CD14-positive monocyte (primary cell): Measurements from ENCODE around the gene CALML4. TPM values are rescaled to one million over a fixed set of nuclear protein-coding genes. Genes with fewer than 3 reads are reported as not detected.

Source experiments
- DNase-seq, 3 donors: peaks; one replicate each; pipeline ENCODE4 v3.0.0-alpha.2; 2011 to 2022
- H2AFZ ChIP-seq: 2 replicates; pipeline ENCODE4 v1.6.0; 2012; ENCODE audit warnings: mild to moderate bottlenecking, low read depth, low read length, inconsistent platforms; ENCODE audit not compliant: insufficient read depth, poor library complexity, severe bottlenecking
- H3K27ac ChIP-seq, 2 donors: 1 replicate in 1 of 2; 2 replicates in 1 of 2; pipeline ENCODE4 v1.5.1; 2012 to 2013; ENCODE audit warnings: low read length in 2 of 2, control low read depth in 1 of 2, inconsistent platforms in 1 of 2, low read depth in 1 of 2, mild to moderate bottlenecking in 1 of 2
- H3K27me3 ChIP-seq, 2 donors: one replicate each; pipeline versions ENCODE4 v1.6.0 to v1.6.1; 2011 to 2013; ENCODE audit warnings: low read length in 2 of 2; ENCODE audit not compliant: control insufficient read depth in 2 of 2, insufficient read depth in 2 of 2
- H3K36me3 ChIP-seq, 2 donors: replicated peaks in 1 of 2; 1 replicate in 1 of 2; 2 replicates in 1 of 2; pipeline versions ENCODE4 v1.5.1 to v1.6.1; 2012 to 2013; ENCODE audit warnings: low read length in 2 of 2, control low read depth in 1 of 2, inconsistent platforms in 1 of 2, mild to moderate bottlenecking in 1 of 2; ENCODE audit not compliant: insufficient read depth in 2 of 2, control insufficient read depth in 1 of 2
- H3K4me1 ChIP-seq, 2 donors: 1 replicate in 1 of 2; 2 replicates in 1 of 2; pipeline versions ENCODE4 v1.5.1 to v1.6.1; 2012 to 2013; ENCODE audit warnings: low read length in 2 of 2, control low read depth in 1 of 2, inconsistent platforms in 1 of 2, mild to moderate bottlenecking in 1 of 2, moderate library complexity in 1 of 2; ENCODE audit not compliant: insufficient read depth in 2 of 2, control insufficient read depth in 1 of 2
- H3K4me2 ChIP-seq: replicated peaks from 2 replicates; pipeline ENCODE3; 2012; ENCODE audit warnings: low read length, moderate library complexity, mild to moderate bottlenecking; ENCODE audit not compliant: poor library complexity, severe bottlenecking; ENCODE audit errors: extremely low read depth
- H3K4me3 ChIP-seq, 3 experiments: fragments of 200-600 bp in 1 of 3; sonication (generic) in 1 of 3; replicated peaks in 1 of 3; 1 replicate in 2 of 3; 2 replicates in 1 of 3; pipeline ENCODE4 v1.5.1; 2011 to 2013; ENCODE audit warnings: low read length in 3 of 3, mild to moderate bottlenecking in 3 of 3, control low read depth in 2 of 3, low read depth in 2 of 3, inconsistent platforms in 1 of 3, moderate library complexity in 1 of 3
- H3K79me2 ChIP-seq: 2 replicates; pipeline ENCODE4 v1.6.0; 2012; ENCODE audit warnings: mild to moderate bottlenecking, control low read depth, inconsistent platforms, low read length, moderate library complexity; ENCODE audit not compliant: insufficient read depth
- H3K9ac ChIP-seq: 2 replicates; pipeline ENCODE4 v1.6.0; 2017; ENCODE audit warnings: low read length, mild to moderate bottlenecking; ENCODE audit not compliant: insufficient read depth, poor library complexity, severe bottlenecking
- H3K9me3 ChIP-seq, 2 donors: replicated peaks in 1 of 2; 1 replicate in 1 of 2; 2 replicates in 1 of 2; pipeline versions ENCODE4 v1.5.1 to v1.6.1; 2012 to 2013; ENCODE audit warnings: low read length in 2 of 2, control low read depth in 1 of 2; ENCODE audit not compliant: control insufficient read depth in 1 of 2, insufficient read depth in 1 of 2
- H4K20me1 ChIP-seq: 2 replicates; pipeline ENCODE4 v1.6.0; 2012; ENCODE audit warnings: mild to moderate bottlenecking, low read length, control low read depth, moderate library complexity; ENCODE audit not compliant: insufficient read depth
- H3K27ac Mint-ChIP-seq, 7 donors: one replicate each; pipeline ENCODE4 v1.8.0; 2020; ENCODE audit warnings: mild to moderate bottlenecking in 7 of 7, mixed read lengths in 7 of 7, moderate library complexity in 6 of 7, inconsistent platforms in 2 of 7
- H3K27me3 Mint-ChIP-seq, 3 donors: one replicate each; pipeline ENCODE4 v1.8.0; 2021 to 2022; ENCODE audit warnings: low read depth in 3 of 3, mild to moderate bottlenecking in 3 of 3, mixed read lengths in 3 of 3, moderate library complexity in 3 of 3, inconsistent platforms in 1 of 3
- H3K36me3 Mint-ChIP-seq, 2 donors: one replicate each; pipeline ENCODE4 v1.8.0; 2020; ENCODE audit warnings: mixed read lengths in 2 of 2, inconsistent platforms in 1 of 2, mild to moderate bottlenecking in 1 of 2
- H3K4me1 Mint-ChIP-seq: one replicate; pipeline ENCODE4 v1.8.0; 2020; ENCODE audit warnings: mild to moderate bottlenecking, mixed read lengths
- H3K4me3 Mint-ChIP-seq, 2 donors: one replicate each; pipeline ENCODE4 v1.8.0; 2020; ENCODE audit warnings: mild to moderate bottlenecking in 2 of 2, mixed read lengths in 2 of 2, moderate library complexity in 1 of 2
- H3K9me3 Mint-ChIP-seq, 7 donors: one replicate each; pipeline ENCODE4 v1.8.0; 2020 to 2022; ENCODE audit warnings: mixed read lengths in 7 of 7, mild to moderate bottlenecking in 6 of 7, moderate library complexity in 6 of 7, inconsistent platforms in 2 of 7
- CTCF ChIP-seq: fragments of 200-600 bp; IDR thresholded peaks from one replicate; pipeline ENCODE4 v1.8.0; 2022; ENCODE audit warnings: antibody characterized with exemption, mild to moderate bottlenecking
- WGBS: methylation state at CpG from one replicate; pipeline ENCODE4 v1.1.5; 2013; ENCODE audit warnings: missing lambda C conversion rate; ENCODE audit not compliant: insufficient coverage; 5-methylcytosine and 5-hydroxymethylcytosine counted together
- intact Hi-C, 2 donors: fragments of 100-400 bp; cut with micrococcal nuclease; formaldehyde crosslinking; loops; one replicate each; pipeline versions ENCODE4 v1.15.0 to v1.15.1; 2023
- polyA plus RNA-seq, 3 donors: library from polyadenylated mRNA; depleted of rRNA in 1 of 3; unstranded in 2 of 3; stranded (reverse) in 1 of 3; fragments of 300-500 nt in 2 of 3; fragments of >200 nt in 1 of 3; fragmentation: Illumina TruSeq in 2 of 3; gene quantifications; 1 replicate in 2 of 3; 2 replicates in 1 of 3; pipeline ENCODE4 v1.2.3, GENCODE V29; 2012 to 2021

Gene CALML4
- polyA plus RNA-seq, 3 donors = 24.3 to 44.5 (median 38.8) TPM

GRCh38 chr15:68197661-68198437 lies 7.3 kb downstream of the CALML4 start:
- H2AFZ ChIP-seq = no peak overlapping the region
- H3K36me3 ChIP-seq = peaks cover 30 to 55% of the 10 kb centered on the region in 2 donors
- Mint-ChIP-seq H3K36me3 (peaks cover 35 to 64% of the 10 kb centered on the region in 2 donors), H3K4me3 (no peak overlapping the region), H3K27me3 (peaks cover 0 to 2% (median 0%) of the 10 kb centered on the region in 3 donors), H3K4me1 (peaks cover 38% of the 10 kb centered on the region), H3K27ac (peak overlapping the region in 5 of 7 donors; percentile 12 to 87 (median 78)), H3K9me3 (no peaks in the 10 kb centered on the region)
- no peak overlapping the region for H3K9ac ChIP-seq
- no peak for TF ChIP-seq CTCF
- no peaks in the 10 kb centered on the region for H3K9me3 ChIP-seq
- H3K27ac ChIP-seq = peak overlapping the region; percentile 25 to 57
- no peak overlapping the region for H3K4me3 ChIP-seq
- intact Hi-C loops = no loop called here
- H3K4me1 ChIP-seq = peaks cover 6 to 10% of the 10 kb centered on the region in 2 donors
- peaks cover 91% of the 10 kb centered on the region for H4K20me1 ChIP-seq
- no peak for DNase-seq
- peaks cover 35% of the 10 kb centered on the region for H3K79me2 ChIP-seq
- no peaks in the 10 kb centered on the region for H3K27me3 ChIP-seq
- no peak overlapping the region for H3K4me2 ChIP-seq
- 93% methylated on average over 11 of the region's 11 CpGs for WGBS

GRCh38 chr15:68197170-68197492 lies 8.0 kb downstream of the CALML4 start:
- Histone ChIP-seq H3K79me2 (peaks cover 30% of the 10 kb centered on the region), H3K4me1 (peaks cover 6 to 10% of the 10 kb centered on the region in 2 donors), H3K27ac (peak overlapping the region in 1 of 2 donors; percentile 57), H3K9me3 (no peaks in the 10 kb centered on the region), H3K36me3 (peaks cover 37 to 62% of the 10 kb centered on the region in 2 donors), H3K4me3 (no peak overlapping the region), H4K20me1 (peaks cover 98% of the 10 kb centered on the region), H3K4me2 (no peak overlapping the region), H2AFZ (no peak overlapping the region), H3K27me3 (no peaks in the 10 kb centered on the region), H3K9ac (no peak overlapping the region)
- peaks cover 33% of the 10 kb centered on the region for H3K4me1 Mint-ChIP-seq
- H3K27ac Mint-ChIP-seq = peak overlapping the region in 5 of 7 donors; percentile 4 to 66 (median 50)
- H3K36me3 Mint-ChIP-seq = peaks cover 40 to 67% of the 10 kb centered on the region in 2 donors
- no peak for DNase-seq
- H3K4me3 Mint-ChIP-seq = no peak overlapping the region
- H3K27me3 Mint-ChIP-seq = peaks cover 0 to 2% (median 0%) of the 10 kb centered on the region in 3 donors
- no peak for TF ChIP-seq CTCF
- H3K9me3 Mint-ChIP-seq = no peaks in the 10 kb centered on the region
- WGBS = 100% methylated on average over 5 of the region's 8 CpGs
- intact Hi-C loops = no loop called here
